ENCODE measurements around the gene FBXW7.

FBXW7 gene

GRCh38 chr4:152334931-152335330 is 201.0 kb downstream of the FBXW7 start:
- no peak for DNase-seq (ENCODE audit: low read depth in 2 of 2)

- no peak for DNase-seq (ENCODE audit: low read depth in 2 of 2)
Observed at GRCh38 chr4:152331042-152331441, 204.8 kb downstream of the FBXW7 start.

GRCh38 chr4:152328582-152328981 is 207.3 kb downstream of the FBXW7 start:
- no peak for DNase-seq (ENCODE audit: low read depth in 2 of 2)

DNA sequence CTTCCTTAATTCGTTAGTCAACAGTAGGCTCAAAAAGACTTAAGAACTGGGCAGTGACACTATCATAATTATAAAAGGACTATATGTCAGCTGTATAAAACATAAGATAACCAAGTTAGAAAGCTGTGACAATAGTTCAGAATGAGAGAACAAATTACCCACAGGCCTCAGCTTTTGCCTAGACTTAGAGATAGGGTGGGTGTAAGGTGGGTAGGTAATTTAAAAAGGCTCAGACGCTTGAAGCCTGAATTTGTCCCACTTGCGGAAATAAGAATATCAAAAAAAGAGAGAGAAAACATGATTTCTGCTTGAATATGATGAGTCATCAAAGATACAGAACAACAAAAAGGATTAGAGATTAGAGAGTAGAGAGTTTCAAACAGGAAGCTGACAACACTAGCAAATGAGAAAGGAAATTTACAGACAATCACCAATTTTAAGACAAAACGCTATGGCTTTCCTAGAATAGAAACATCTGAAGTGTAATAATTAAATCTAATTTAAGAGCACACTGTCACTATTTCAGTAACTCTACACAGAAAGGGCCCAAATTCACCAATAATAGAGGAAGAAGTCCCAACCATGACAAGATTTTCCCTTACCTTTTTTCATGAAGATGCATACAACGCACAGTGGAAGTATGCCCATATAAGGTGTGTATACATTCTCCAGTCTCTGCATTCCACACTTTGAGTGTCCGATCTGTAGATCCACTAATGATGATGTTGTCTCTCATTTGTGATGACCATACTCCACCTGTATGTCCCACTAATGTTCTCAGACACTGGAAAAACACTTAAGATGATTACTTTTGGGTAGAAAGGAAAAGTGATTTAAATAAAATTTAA is 208.1 kb downstream of the FBXW7 start:
- DNase-seq (ENCODE audit: low read depth in 2 of 2) = no peak

DNA sequence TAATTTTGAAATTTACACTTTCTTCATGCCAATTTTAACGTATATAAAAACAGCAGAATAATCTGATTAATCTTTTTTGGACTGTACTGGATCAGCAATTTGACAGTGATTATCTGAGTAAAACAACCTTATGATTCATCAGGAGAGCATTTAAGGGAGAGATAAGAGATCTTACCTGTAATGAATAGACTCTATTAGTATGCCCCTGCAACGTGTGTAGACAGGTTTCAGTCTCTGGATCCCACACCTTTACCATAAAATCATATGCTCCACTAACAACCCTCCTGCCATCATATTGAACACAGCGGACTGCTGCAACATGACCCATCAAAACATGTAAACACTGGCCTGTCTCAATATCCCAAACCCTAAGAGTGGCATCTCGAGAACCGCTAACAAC is 210.1 kb downstream of the FBXW7 start:
- DNase-seq (ENCODE audit: low read depth in 2 of 2) = no peak

- DNase-seq (ENCODE audit: low read depth in 2 of 2) = no peak
Observed at GRCh38 chr4:152323221-152323620, 212.7 kb downstream of the FBXW7 start.

DNA sequence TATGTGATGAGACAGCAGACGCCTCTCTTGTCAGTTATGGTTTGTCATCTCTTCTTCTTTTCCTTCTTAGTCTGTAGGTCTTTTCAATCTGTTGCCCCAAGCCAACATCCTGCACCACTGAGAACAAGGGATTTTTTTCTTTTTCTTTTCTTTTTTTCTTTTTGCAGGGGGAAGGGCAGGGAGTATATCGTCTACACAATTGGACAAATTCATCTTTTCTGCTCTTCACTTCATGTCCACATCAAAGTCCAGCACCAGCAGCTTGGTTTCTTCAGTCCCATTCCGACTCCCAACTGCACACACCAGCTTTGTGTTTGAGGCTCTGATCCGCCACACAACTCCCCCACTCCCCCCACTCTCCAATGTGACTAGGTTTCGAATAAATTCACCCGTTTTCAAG is 213.2 kb downstream of the FBXW7 start:
- no peak for DNase-seq (ENCODE audit: low read depth in 2 of 2)

- DNase-seq (ENCODE audit: low read depth in 2 of 2) = no peak
Observed at GRCh38 chr4:152321923-152322322, 214.0 kb downstream of the FBXW7 start.

GRCh38 chr4:152321398-152321797 is 214.5 kb downstream of the FBXW7 start:
- no peak for DNase-seq (ENCODE audit: low read depth in 2 of 2)

DNA sequence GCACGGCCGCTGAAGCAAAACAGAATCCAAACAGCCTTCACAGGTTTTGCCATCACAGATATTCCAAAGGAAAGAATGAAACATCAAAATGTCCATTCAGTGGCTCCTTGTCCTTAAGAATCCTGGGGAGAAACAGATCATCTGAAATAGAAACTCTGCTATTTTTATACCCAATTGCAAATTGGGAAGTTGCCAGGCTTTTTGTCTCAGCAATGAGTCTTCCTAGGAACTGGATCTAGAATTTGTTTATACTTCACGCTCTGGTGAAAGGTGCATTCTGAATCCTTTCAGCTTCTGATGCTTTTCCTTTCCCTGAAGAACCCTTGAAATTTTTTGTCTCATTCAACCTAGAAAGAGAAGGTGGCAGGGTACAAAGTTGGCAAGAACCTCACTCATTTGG is 218.9 kb downstream of the FBXW7 start:
- no peak for DNase-seq (ENCODE audit: low read depth in 2 of 2)

DNA sequence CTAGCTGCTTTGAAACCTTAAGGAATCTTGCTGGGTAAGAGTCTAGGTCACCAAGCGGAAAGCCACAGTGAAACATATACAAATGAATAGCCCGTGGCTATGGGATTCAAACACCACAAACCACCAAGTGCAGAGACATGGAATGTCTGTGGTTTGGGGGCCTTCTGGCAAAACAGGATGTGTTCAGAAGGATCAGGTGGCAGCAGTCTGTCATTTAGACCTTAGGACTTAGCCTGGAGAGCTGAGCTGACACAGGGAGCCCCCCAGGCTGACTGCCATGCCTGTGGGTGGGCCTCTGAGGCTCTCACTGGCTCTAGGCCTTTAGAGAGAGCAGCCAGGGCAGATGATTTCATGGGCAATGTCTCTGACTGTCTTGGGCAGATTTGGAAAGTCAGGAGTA is 225.6 kb downstream of the FBXW7 start:
- DNase-seq (ENCODE audit: low read depth in 2 of 2) = no peak

DNA sequence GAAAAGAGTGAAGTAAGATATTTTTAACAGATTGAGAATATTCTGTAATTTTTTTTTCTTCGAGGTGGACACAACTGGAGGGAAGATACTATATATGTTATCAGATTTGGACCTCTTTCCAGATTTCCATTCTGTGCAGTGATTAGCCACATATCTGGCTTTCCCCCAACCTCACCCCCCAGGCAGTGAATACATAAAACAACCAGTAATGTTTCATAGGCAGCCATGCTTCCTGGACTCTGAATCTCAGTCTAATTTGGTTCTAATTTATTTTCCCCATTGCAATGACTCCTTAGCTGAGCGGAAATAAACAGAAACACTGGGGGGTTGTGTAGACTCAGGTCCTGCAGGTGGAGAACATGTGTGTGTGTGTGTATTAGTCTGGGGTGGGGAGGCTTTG is 226.5 kb downstream of the FBXW7 start:
- DNase-seq (ENCODE audit: low read depth in 2 of 2) = no peak

DNA sequence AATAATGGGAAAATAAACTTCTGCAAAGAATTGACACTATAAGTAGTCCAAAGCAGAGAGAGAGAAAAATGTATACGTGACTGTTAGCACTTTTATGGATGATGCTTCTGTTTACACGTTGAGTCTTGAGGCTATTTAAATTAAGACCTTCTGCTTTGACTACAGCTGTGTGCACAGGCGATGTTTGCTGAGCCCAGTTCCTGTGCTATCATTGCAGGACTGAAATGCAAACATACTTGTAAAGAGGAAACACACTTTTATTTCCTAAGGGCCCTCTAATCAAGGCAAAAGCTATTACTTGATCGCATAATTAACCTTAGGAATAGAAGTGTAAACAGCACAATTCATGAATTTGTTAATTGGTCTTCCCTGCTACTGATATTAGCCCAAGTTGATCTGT is 226.9 kb downstream of the FBXW7 start:
- DNase-seq (ENCODE audit: low read depth in 2 of 2) = no peak

DNA sequence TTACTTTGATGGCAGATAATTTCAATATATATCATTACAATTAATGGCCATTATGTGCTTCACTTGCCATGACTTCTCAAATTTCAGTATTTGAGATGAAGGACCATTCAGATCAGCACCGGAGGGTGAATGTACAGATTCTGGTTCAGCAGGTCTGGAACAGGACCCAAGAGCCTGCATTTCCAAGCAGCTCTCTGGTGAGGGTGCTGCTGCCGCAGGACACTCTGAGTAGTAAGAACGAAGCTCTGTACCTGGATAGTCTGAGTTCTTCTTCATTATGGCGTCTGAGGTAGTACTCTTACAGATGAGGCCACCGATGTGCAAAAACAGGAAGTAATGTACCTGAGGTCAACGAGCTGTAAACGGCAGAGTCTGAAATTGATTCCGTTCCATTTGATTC is 228.2 kb downstream of the FBXW7 start:
- no peak for DNase-seq (ENCODE audit: low read depth in 2 of 2)

DNA sequence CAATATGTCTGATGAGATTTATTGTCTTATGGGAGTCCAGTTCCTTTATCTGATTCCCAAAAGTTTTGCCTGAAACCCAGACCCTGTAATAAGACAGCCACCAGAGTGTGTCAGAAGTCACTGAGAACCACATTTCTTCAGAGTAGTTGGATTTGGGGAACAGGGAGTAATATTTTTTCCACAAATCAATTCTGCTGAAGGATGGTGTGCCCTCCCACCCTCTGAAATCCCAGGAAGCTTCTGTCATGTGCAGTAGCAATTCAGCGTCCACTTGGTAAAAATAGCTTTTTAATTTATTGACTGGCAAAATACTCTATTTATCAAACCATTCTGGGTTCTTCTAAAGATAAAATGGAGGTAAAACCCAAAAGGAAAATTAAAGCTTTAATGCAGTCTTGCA is 229.4 kb downstream of the FBXW7 start:
- no peak for DNase-seq (ENCODE audit: low read depth in 2 of 2)

DNA sequence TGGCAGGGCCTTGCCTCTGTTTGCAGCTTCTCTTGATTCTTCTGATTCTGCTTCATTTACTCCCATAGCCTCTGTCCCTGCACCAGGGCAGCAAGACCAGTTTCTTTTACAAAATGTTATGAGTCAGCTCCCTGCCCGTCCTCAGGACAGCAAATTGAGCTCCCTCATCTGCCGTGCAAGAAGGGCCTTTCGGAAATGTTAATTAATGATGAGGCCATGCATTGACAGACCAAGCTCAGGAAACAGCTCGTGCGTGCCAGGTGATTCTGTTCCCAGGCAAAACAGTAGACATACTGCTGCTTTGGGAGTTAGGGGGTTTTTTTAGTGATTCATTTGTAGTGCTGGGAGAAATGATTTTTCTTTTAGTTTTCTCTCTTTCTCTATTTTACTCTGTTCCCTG is 231.7 kb downstream of the FBXW7 start:
- no peak for DNase-seq (ENCODE audit: low read depth in 2 of 2)

DNA sequence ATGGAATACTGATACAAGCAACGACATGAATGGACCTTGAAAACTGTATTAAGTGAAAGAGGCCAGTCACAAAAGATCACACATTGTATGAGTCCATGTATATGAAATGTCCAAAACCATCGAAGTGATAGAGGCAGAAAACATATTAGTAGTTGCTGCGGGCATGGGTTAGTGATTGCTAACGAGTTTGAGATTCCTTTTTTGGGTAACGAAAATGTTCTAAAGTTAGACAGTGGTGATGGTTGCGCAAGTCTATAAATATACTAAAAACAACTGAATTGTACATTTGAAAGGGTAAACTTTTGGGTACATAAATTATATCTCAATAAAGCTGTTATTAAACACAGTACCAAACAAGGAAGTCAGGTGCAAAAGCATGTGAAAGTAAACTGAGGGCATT is 234.5 kb downstream of the FBXW7 start:
- DNase-seq (ENCODE audit: low read depth in 2 of 2) = no peak

DNA sequence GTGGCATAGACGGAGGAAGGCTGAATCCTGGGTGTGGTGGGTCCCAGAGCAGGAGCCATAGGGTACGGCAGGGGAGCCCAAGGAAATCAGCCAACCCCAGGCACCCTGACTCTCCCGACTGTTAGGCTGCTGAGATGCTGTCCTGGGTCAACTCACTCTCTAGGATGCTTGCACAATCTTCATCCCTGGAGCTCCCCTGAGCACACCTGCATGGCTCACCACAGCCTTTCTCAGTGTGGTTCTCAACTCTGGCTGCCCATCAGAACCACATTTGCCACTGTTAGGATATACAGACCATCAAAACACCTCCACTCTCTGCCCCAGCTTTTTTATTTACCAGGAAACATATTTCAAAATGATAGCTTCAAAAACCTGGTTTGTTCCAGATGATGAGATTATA is 236.3 kb downstream of the FBXW7 start:
- no peak for DNase-seq (ENCODE audit: low read depth in 2 of 2)

DNA sequence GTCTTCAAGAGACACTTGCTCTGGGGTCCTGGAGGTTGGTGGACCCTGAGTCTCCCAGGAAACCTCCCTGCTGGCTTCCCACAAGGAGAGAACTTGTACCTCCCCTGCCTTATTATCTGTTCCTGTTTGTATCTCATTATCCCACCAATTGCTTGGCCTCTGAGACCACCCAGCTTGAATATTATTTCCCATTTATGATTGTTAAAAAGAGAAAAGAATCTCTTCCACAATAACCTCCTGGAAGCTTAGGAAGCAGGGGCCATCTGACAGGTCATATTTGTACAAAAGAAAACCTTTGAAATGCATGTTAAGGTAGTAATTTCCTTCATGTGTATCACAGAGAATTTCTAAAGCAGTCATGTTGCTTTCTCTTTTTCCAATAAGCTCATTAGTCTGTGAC is 239.5 kb downstream of the FBXW7 start:
- DNase-seq (ENCODE audit: low read depth in 2 of 2) = no peak

- no peak for DNase-seq (ENCODE audit: low read depth in 2 of 2)
Observed at GRCh38 chr4:152294765-152295164, 241.1 kb downstream of the FBXW7 start.

- DNase-seq (ENCODE audit: low read depth in 2 of 2) = no peak
Observed at GRCh38 chr4:152294331-152294730, 241.6 kb downstream of the FBXW7 start.

- no peak for DNase-seq (ENCODE audit: low read depth in 2 of 2)
Observed at GRCh38 chr4:152293527-152293926, 242.4 kb downstream of the FBXW7 start.

DNA sequence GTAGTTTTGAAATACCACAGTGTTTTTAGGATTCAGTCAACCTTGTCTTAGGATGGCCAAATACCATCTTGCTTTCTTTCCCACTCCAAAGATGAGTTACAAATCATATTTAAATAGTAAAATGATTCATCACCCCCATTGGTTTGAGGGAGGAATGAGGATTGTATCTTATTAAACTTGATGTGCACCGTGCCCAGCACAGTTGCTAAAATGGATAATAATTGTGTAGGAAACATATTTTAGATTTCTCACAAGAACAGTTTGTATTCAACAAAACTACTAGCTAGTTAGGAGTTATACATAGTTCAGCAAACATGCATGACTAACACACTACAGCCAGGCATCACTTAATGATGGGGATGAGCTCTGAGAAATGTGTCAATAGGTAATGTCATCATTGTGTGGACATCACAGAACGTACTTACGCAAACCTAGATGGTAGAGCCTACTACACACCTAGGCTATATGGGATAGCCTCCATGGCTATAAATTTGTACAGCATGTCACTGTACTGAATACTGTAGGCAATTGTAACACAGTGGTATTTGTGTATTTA is 245.4 kb downstream of the FBXW7 start:
- no peak for DNase-seq (ENCODE audit: low read depth in 2 of 2)

- DNase-seq (ENCODE audit: low read depth in 2 of 2) = no peak
Observed at GRCh38 chr4:152289941-152290340, 246.0 kb downstream of the FBXW7 start.

Measured in stimulated activated CD8-positive, alpha-beta memory T cell treated with anti-CD3 and anti-CD28 coated beads, Interleukin-15, amount 100 ng/mL, for 4 hours (primary cell).